Kidney epithelial cell (primary cell): ENCODE data around the gene PACS1. TPM values are rescaled to one million over a fixed set of nuclear protein-coding genes. Genes with fewer than 3 reads are reported as not detected.

ENCODE experiments used
- DNase-seq: peaks from one replicate; pipeline ENCODE4 v3.0.0-alpha.2; 2010; ENCODE audit warnings: low read depth
- H3K27me3 ChIP-seq: 2 replicates; pipeline ENCODE4 v1.6.0; 2011; ENCODE audit warnings: low read length; ENCODE audit not compliant: control insufficient read depth, insufficient read depth
- H3K36me3 ChIP-seq: 2 replicates; pipeline ENCODE4 v1.5.1; 2011; ENCODE audit warnings: low read length; ENCODE audit not compliant: control insufficient read depth, insufficient read depth
- H3K4me3 ChIP-seq: 2 replicates; pipeline ENCODE4 v1.5.1; 2011; ENCODE audit warnings: low read depth, mild to moderate bottlenecking, control low read depth, low read length
- total RNA-seq: library from RNA; depleted of rRNA; stranded (reverse); fragments of >200 nt; gene quantifications from 2 replicates; pipeline ENCODE4 v1.2.3, GENCODE V29; 2015
- TF ChIP-seq, protein P1 (sequence below): IDR thresholded peaks from 2 replicates; pipeline ENCODE4 v1.5.1; 2011; ENCODE audit warnings: mild to moderate bottlenecking, moderate library complexity, low read length, control low read depth, inconsistent platforms; ENCODE audit not compliant: insufficient read depth, poor library complexity, severe bottlenecking

PACS1 gene
- total RNA-seq, 1 donor from 2014 or later, result 29.4 TPM

DNA sequence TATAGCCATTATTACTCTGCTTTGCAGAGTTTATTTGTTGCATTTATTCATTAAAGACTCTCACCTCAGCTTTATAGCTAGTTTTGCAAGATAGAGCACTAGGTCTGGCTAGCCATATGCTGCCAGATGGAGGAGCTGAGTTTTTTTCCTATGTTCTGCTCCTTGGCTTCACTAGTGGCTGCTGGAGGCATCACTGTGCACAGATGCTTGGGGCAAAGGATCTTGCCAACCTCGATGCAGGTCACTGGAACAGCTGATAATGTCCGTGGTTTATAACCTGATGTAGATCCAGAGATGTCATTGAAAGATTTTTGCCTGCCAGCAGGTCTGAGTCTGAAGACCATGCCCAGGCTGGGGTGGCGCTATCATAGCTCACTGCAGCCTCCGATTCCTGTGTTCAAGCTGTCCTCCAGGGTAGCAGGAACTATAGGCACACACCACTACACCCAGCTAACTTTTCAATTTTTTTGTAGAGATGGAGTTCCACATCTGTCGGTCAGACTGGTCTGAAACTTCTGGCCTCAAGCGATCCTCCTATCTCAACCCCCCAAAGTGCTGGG, 63.2 kb downstream of the PACS1 start:
- Histone ChIP-seq H3K27me3 (no peaks in the 10 kb centered on the region), H3K4me3 (no peak overlapping the region), H3K36me3 (no peaks in the 10 kb centered on the region)
- TF ChIP-seq, protein P1, sequence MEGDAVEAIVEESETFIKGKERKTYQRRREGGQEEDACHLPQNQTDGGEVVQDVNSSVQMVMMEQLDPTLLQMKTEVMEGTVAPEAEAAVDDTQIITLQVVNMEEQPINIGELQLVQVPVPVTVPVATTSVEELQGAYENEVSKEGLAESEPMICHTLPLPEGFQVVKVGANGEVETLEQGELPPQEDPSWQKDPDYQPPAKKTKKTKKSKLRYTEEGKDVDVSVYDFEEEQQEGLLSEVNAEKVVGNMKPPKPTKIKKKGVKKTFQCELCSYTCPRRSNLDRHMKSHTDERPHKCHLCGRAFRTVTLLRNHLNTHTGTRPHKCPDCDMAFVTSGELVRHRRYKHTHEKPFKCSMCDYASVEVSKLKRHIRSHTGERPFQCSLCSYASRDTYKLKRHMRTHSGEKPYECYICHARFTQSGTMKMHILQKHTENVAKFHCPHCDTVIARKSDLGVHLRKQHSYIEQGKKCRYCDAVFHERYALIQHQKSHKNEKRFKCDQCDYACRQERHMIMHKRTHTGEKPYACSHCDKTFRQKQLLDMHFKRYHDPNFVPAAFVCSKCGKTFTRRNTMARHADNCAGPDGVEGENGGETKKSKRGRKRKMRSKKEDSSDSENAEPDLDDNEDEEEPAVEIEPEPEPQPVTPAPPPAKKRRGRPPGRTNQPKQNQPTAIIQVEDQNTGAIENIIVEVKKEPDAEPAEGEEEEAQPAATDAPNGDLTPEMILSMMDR, result no peak
- no peak for DNase-seq

DNA sequence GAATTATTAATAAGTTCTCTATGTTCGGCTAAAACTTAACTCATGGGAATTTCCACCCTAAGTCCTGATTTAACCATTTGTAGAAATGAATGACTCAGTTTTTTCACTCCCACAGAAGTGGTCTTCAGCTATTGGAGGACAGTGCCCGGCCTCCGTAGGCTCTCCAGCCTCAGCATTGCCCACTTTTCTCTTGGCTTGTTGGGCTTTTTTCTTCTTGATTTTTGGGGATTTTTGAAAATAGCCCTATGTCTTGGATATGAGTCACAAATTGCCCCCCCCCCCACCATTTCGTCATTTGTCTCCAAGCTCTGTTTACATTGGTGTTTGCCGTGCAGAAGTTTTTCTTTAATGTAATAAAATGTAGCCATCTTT, 66.7 kb downstream of the PACS1 start:
- Histone ChIP-seq H3K27me3 (no peaks in the 10 kb centered on the region), H3K36me3 (no peaks in the 10 kb centered on the region), H3K4me3 (no peak overlapping the region)
- no peak for DNase-seq
- TF ChIP-seq, protein P1, result no peak

DNA sequence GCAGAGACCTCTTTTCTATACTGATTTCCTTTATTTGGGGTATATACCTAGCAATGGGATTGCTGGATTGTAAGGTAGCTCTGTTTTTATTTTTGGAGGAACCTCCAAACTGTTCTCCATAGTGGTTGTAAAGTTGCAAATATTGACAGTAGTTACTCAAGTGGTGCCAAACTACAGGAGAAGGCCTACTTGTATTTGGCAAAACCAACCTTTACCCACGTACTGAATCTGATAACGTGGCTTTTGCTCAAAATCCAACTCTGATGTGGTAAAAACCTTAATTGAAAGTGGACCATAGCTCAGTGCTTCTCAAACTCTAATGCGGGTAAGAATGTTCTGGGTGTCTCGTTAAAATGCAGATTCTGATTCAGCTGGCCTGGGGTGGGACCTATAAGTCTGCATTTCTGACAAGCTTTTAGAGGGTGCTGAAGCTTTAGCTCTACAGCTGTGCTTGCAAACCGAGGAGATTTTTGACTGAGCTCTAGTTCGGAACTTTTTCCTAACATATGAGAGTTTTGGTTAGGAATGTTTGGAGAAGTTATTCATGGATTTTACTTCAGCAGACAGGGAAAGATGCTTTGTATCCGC, 69.8 kb downstream of the PACS1 start:
- DNase-seq, result no peak
- H3K4me3 ChIP-seq, result no peak overlapping the region
- H3K36me3 ChIP-seq, result no peaks in the 10 kb centered on the region
- no peaks in the 10 kb centered on the region for H3K27me3 ChIP-seq
- TF ChIP-seq, protein P1, result no peak

DNA sequence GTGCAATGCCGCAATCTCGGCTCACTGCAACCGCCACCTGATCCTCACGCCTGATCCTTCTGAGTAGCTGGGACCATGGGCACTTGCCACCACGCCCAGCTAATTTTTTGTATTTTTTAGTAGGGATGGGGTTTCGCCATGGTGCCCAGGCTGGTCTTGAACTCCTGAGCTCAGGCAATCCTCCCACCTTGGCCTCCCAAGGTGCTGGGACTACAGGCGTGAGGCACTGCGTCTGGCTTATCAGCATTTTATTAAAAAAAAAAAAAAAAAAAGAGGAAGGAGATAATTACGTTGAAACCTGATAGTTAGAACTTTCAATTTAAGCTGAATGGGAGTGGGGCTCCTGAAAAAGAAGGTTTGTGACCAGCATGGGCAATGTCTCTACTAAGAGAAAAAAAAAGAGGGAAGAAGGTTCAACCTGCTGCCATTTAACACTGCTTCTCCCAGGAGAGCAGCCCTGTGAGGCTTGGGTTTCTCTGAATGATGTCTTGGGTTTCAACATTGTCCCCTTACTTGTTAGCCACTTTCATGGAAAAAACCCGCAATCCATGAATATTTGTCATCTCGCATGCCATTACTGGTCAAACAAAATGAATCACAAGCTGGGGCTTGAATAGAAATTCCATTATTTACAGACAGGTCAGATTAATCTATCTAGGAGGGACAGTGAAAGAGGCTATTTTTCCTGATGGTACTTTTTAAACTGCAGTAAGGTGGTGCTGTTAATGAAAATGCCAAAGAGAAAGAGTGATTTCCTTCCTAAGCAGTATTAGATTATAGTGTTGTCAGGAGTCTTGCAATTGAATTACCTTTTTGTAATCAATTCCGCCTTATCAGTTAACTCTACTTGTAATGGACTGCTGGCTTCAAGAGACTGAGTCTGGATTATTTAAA, 72.5 kb downstream of the PACS1 start:
- Histone ChIP-seq H3K27me3 (no peaks in the 10 kb centered on the region), H3K36me3 (no peaks in the 10 kb centered on the region), H3K4me3 (no peak overlapping the region)
- DNase-seq, result no peak
- TF ChIP-seq, protein P1, result no peak

DNA sequence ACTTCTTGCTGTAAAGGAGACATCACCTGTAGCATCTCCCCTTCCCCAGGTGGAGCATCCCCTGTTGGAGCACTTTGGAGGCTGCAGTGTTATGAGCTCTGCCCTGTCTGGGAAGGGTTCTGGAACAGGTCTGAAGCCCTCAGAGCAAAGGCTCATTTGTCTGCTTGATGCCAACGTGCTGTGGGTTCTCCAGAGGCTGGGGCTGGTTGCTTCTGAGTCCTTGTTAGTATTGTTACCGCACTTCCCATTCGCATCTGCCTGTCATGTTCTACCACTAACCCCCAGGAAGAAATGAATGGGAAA, 73.1 kb downstream of the PACS1 start:
- TF ChIP-seq, protein P1, result no peak
- DNase-seq, result no peak
- H3K4me3 ChIP-seq, result no peak overlapping the region
- no peaks in the 10 kb centered on the region for H3K36me3 ChIP-seq
- no peaks in the 10 kb centered on the region for H3K27me3 ChIP-seq
